HCT116 (cell line): ENCODE results near the gene RASSF5.

Experiments used
- MAX ChIP-seq: IDR thresholded peaks from 2 replicates; pipeline ENCODE4 v1.6.1; 2012
- POLR2A ChIP-seq: IDR thresholded peaks from 2 replicates; pipeline ENCODE4 v1.7.0; 2011; ENCODE audit warnings: borderline replicate concordance; ENCODE audit not compliant: insufficient read depth, insufficient read length; ENCODE audit errors: extremely low read depth
- SP1 ChIP-seq: IDR thresholded peaks from 2 replicates; pipeline ENCODE4 v1.6.1; 2012; ENCODE audit warnings: low read depth
- TF ChIP-seq, protein P1 (sequence below), 3 experiments: fragments of 200-600 bp in 1 of 3; sonication (generic) in 1 of 3; IDR thresholded peaks in 2 of 3; conservative IDR thresholded peaks in 1 of 3; 2 replicates each; pipeline ENCODE4 v1.5.1; 2012 to 2017; ENCODE audit warnings: low read depth in 2 of 3, low read length in 2 of 3, antibody characterized with exemption in 1 of 3, borderline replicate concordance in 1 of 3, control low read depth in 1 of 3, mild to moderate bottlenecking in 1 of 3, mixed read lengths in 1 of 3, mixed run types in 1 of 3, moderate library complexity in 1 of 3; ENCODE audit not compliant: insufficient read depth in 1 of 3
- TF ChIP-seq, protein P2 (sequence below): IDR thresholded peaks from 2 replicates; pipeline ENCODE4 v1.6.1; 2012

- TF ChIP-seq, protein P1, sequence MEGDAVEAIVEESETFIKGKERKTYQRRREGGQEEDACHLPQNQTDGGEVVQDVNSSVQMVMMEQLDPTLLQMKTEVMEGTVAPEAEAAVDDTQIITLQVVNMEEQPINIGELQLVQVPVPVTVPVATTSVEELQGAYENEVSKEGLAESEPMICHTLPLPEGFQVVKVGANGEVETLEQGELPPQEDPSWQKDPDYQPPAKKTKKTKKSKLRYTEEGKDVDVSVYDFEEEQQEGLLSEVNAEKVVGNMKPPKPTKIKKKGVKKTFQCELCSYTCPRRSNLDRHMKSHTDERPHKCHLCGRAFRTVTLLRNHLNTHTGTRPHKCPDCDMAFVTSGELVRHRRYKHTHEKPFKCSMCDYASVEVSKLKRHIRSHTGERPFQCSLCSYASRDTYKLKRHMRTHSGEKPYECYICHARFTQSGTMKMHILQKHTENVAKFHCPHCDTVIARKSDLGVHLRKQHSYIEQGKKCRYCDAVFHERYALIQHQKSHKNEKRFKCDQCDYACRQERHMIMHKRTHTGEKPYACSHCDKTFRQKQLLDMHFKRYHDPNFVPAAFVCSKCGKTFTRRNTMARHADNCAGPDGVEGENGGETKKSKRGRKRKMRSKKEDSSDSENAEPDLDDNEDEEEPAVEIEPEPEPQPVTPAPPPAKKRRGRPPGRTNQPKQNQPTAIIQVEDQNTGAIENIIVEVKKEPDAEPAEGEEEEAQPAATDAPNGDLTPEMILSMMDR (IDR thresholded peaks at IDR 0.05 in 2 of 3, conservative IDR thresholded peaks at IDR 0.05 in 1 of 3; ENCODE audit: borderline replicate concordance in 1 of 3, insufficient read depth in 1 of 3, low read depth in 2 of 3, low read length in 2 of 3): no peak
- TF ChIP-seq SP1 (no peak), POLR2A (no peak), MAX (no peak)
- TF ChIP-seq, protein P2, sequence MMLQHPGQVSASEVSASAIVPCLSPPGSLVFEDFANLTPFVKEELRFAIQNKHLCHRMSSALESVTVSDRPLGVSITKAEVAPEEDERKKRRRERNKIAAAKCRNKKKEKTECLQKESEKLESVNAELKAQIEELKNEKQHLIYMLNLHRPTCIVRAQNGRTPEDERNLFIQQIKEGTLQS: no peak
Observed at GRCh38 chr1:206636671-206637070, 129.3 kb downstream of the RASSF5 start.
